ENCODE results near the gene TLE5. TPM values are rescaled to one million over a fixed set of nuclear protein-coding genes. Genes with fewer than 3 reads are reported as not detected.

The TLE5 gene
- total and polyA plus RNA-seq, 8 donors: 335 to 954 (median 788) TPM

DNA sequence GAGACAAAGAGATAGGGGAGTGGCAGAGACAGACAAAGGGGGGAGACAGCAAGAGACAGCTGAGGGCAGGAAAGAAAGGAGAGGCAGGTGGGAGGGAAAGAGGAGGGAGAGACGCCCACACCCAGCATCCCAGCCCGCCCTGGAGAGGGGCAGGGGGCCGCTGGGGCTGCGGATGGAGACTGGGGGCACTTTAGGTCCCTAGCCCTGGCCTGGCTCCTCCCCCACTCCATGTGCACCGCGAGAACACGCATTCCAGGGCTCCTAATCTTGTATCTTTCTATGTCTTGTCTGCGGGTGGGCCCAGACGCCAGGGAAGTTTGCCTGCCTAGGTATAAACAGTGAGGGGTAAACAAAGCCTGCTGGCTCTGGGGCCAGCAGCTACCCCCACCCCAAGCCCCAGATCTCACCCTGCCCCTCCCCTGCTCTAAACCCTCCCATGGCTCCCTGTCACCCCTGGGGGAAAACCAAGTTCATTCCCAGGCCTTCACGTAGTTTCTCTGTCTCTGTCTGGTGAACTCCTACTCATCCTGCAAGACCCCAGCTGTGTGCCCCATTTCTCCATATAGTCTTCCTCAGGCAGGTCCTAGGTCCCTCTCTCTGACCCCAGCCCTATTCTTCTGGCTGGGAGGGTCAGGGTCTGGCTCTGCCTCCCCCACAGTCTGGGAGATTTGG, 5.7 kb downstream of the TLE5 start:
- DNase-seq (no peak), ATAC-seq (no peak)
- Histone ChIP-seq H3K36me3 (peaks cover 0 to 75% of the 10 kb centered on the region in 2 donors), H3K4me3 (no peak overlapping the region), H3K4me1 (peaks cover 29 to 62% of the 10 kb centered on the region in 2 donors), H3K27ac (peak overlapping the region; percentile 41 to 53), H3K9me3 (no peaks in the 10 kb centered on the region), H3K27me3 (no peaks in the 10 kb centered on the region)
- TF ChIP-seq CTCF (IDR thresholded peaks at IDR 0.05): no peak
- intact Hi-C loops (cut with DNase I): no loop called here

DNA sequence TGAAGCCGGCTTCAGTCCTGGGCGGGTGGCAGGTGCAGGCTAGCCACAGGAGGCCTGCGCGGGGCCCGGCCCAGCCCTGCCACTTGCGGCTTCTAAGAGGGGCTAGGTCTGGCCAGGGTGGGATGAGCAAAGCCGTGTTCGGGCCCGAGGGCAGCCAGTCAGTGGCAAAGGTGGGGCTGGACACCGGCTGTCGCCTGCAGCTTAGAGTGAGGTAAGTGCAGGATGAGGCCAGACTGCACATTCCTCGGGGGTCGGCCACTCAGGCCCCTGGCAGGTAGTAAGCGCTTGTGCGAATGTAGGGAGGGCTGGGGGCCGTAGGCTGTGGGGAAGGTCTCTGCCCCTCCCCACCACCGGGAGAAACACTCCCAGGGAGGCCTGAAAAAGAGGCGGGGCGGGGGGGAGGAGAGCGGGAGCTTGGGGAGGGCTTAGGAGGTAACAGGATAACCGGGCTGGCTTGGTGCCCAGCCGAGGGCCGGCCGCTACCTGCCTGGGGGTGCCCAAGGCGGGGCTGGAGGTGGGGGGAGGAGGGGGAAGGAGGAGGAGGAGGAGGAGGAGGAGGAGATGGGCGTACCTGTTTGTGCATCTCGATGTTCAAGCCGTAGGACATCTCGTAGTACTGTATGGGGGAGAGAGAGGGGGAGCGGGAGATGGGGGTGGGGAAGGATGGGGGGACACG, 6.4 kb downstream of the TLE5 start:
- Histone ChIP-seq H3K4me1 (peaks cover 26 to 58% of the 10 kb centered on the region in 2 donors), H3K27ac (peak overlapping the region in 1 of 2 donors; percentile 50), H3K27me3 (no peaks in the 10 kb centered on the region), H3K36me3 (peaks cover 0 to 75% of the 10 kb centered on the region in 2 donors), H3K4me3 (no peak overlapping the region), H3K9me3 (no peaks in the 10 kb centered on the region)
- no peak for TF ChIP-seq CTCF (IDR thresholded peaks at IDR 0.05)
- DNase-seq (peak in 3 of 4 donors; percentile 77 to 84 (median 82)), ATAC-seq (peak; percentile 64)
- intact Hi-C loops (cut with DNase I): no loop called here

DNA sequence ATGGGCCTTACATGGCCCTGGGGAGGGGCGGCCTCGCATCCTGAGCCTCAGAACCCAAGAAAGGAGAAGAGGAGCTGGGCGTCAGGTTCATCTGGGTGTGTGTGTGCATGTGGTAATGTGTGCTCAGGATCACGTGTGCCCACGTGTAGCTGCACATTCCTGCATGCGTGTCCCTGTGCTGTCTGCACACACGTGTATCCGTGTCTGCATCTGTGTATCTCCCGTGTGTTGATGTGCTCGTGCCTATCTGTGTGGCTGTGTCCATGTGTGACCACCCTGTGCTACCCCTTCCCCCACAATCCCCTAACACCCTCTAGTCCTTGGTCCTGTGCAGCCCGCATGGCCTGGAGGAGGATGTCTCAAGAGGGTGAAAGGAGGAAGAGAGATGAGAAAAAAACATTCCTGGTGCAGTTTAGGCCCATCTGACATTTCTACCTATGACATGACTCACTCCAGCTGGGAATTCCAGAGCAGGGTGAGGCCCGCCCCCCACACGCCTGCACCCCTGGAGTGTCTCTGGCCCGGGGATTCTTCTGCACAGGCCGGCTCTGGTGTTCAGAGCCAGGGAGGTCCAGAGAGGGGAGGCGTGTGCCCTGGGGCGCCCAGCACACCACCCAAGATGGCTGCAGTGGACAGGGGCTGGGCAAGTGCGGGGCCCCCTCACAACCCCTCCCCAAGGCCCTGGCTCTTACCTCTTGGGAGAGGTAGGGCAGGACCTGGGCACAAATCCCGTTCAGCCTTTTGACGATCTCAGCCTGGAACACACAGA, 7.1 kb downstream of the TLE5 start:
- no peaks in the 10 kb centered on the region for H3K27me3 ChIP-seq
- peaks cover 0 to 74% of the 10 kb centered on the region in 2 donors for H3K36me3 ChIP-seq
- DNase-seq: no peak
- H3K4me1 ChIP-seq: peaks cover 21 to 50% of the 10 kb centered on the region in 2 donors
- H3K4me3 ChIP-seq: no peak overlapping the region
- peak overlapping the region in 1 of 2 donors; percentile 50 for H3K27ac ChIP-seq
- TF ChIP-seq CTCF (IDR thresholded peaks at IDR 0.05): no peak
- ATAC-seq: peak; percentile 55
- intact Hi-C loops (cut with DNase I): no loop called here
- H3K9me3 ChIP-seq: no peaks in the 10 kb centered on the region

GRCh38 chr19:3054265-3054971, 7.9 kb downstream of the TLE5 start:
- Histone ChIP-seq H3K27ac (peak overlapping the region in 1 of 2 donors; percentile 13), H3K27me3 (no peaks in the 10 kb centered on the region), H3K9me3 (no peaks in the 10 kb centered on the region), H3K4me3 (no peak overlapping the region), H3K36me3 (peaks cover 0 to 67% of the 10 kb centered on the region in 2 donors), H3K4me1 (peaks cover 21 to 43% of the 10 kb centered on the region in 2 donors)
- no peak for TF ChIP-seq CTCF (IDR thresholded peaks at IDR 0.05)
- DNase-seq (no peak), ATAC-seq (no peak)
- intact Hi-C loops (cut with DNase I): no loop called here
